ENCODE data around the gene GNG12. TPM values are rescaled to one million over a fixed set of nuclear protein-coding genes. Genes with fewer than 3 reads are reported as not detected.
A peak's percentile ranks its signal among the peaks of the same experiment; 100 is the strongest.

GNG12 gene
- total RNA-seq, 3 donors from 2014 or later, result 85.0 to 191 (median 158) TPM

DNA sequence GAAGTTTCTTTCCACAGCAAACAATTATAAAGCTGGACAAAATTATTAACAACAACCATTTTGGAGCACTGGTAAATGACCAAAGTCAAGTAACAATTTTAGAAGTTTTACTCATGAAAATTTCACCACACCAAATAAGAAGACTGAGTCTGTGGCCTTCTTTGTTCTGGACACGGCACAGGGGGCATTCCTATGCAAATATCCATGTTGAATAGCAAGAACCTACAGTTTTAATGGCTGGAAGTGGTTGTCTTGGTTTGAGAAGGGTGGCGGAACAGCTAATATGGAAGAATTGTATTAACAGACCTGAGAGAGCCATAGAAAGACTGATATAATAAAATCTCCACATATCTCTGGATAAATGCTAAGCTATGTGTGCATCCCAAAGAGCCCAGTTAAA lies 177.7 kb downstream of the GNG12 start:
- no peak for ATAC-seq
- no peak for TF ChIP-seq CTCF (IDR thresholded peaks at IDR 0.05)
- H3K4me3 ChIP-seq, result no peak overlapping the region
- no peaks in the 10 kb centered on the region for H3K9me3 ChIP-seq
- no peak for DNase-seq
- intact Hi-C loops (cut with DNase I, micrococcal nuclease), result no loop called here
- no peaks in the 10 kb centered on the region for H3K36me3 ChIP-seq (ENCODE audit: low read depth)
- H3K4me1 ChIP-seq (ENCODE audit: low read depth), result no peaks in the 10 kb centered on the region

GRCh38 chr1:67653304-67653703 lies 180.0 kb downstream of the GNG12 start:
- intact Hi-C loops (cut with DNase I, micrococcal nuclease), result no loop called here
- no peak overlapping the region for H3K4me3 ChIP-seq
- no peaks in the 10 kb centered on the region for H3K4me1 ChIP-seq (ENCODE audit: low read depth)
- H3K9me3 ChIP-seq, result no peaks in the 10 kb centered on the region
- ATAC-seq, result no peak
- no peak for TF ChIP-seq CTCF (IDR thresholded peaks at IDR 0.05)
- H3K36me3 ChIP-seq (ENCODE audit: low read depth), result no peaks in the 10 kb centered on the region
- DNase-seq, result no peak

DNA sequence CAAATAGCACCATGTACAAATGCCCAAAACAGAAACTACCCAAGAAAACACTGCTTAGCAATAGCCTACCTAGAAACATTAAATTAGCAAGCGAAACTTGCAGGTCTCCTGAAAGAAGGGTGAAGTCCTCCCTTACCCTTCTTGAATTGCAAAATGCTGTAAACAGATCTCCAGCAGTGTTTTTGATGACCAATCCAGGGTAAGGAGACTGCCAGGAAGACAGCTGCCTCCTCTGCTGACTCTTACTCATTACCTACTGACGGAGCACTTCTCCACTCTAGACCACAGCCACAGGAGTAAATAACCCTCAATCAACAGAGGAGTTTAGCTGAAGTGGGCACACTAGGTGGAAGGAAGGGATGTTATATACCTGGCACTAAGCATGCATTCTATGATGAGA lies 180.5 kb downstream of the GNG12 start:
- DNase-seq, result no peak
- no peaks in the 10 kb centered on the region for H3K9me3 ChIP-seq
- no peak overlapping the region for H3K4me3 ChIP-seq
- H3K36me3 ChIP-seq (ENCODE audit: low read depth), result no peaks in the 10 kb centered on the region
- no peaks in the 10 kb centered on the region for H3K4me1 ChIP-seq (ENCODE audit: low read depth)
- TF ChIP-seq CTCF (IDR thresholded peaks at IDR 0.05), result no peak
- intact Hi-C loops (cut with DNase I, micrococcal nuclease), result no loop called here
- ATAC-seq, result peak; percentile 48

Other genes starting within 250 kb of the GNG12 start
- gene GADD45A, start 148.3 kb downstream of the GNG12 start, total RNA-seq, result 10 to 100 TPM; 19.5 to 40.3 (median 27.1) TPM
- gene DIRAS3, start 217.2 kb upstream of the GNG12 start, total RNA-seq, result 1 to 10 TPM in 1 of 3 donors, under 1 TPM in 2; 0.65 to 1.8 (median 0.90) TPM

Data from mucosa of descending colon (tissue), 3 donors.